ENCODE data around the gene ANKRD44.

DNA sequence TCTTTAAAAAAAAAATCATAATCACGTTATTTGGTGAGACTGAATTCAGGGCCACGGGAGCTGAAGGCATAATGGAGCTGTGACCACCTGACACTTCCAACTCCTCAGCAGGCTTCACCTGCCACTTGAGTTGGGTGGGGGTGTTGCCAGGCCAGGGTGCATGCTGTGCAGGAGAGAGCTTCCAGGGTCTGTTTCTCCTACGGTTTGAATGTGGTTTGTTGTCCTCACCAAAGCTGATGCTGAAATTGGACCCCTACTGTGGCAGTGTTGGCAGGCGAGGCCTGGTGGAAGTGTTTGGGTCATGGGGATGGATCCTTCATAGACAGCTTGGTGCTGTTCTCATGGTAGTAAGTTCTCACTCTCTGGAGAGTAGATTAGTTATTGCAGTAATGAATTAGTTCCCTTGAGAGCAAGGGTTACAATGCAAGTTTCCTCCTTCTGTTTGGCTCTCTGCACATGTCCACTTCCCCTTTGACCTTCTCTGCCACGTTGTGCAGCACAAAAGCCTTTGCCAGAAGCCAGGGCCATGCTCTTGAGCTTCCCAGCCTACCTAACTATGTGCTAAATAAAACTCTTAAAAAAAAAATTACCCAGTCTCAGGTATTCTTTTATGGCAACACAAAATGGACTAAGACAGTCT, 38.3 kb upstream of the ANKRD44 start:
- TF ChIP-seq, protein P1, sequence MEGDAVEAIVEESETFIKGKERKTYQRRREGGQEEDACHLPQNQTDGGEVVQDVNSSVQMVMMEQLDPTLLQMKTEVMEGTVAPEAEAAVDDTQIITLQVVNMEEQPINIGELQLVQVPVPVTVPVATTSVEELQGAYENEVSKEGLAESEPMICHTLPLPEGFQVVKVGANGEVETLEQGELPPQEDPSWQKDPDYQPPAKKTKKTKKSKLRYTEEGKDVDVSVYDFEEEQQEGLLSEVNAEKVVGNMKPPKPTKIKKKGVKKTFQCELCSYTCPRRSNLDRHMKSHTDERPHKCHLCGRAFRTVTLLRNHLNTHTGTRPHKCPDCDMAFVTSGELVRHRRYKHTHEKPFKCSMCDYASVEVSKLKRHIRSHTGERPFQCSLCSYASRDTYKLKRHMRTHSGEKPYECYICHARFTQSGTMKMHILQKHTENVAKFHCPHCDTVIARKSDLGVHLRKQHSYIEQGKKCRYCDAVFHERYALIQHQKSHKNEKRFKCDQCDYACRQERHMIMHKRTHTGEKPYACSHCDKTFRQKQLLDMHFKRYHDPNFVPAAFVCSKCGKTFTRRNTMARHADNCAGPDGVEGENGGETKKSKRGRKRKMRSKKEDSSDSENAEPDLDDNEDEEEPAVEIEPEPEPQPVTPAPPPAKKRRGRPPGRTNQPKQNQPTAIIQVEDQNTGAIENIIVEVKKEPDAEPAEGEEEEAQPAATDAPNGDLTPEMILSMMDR (IDR thresholded peaks at IDR 0.05; ENCODE audit: low read length), result no peak
- no peak for TF ChIP-seq EZH2 (IDR thresholded peaks at IDR 0.05; ENCODE audit: borderline replicate concordance, low read length)
